ENCODE measurements around the gene TGOLN2.
"Not testable (repeated sequence)": the region's sequence is repeated elsewhere in the genome, so short reads cannot be mapped to it uniquely, and the experiment has no call there.

TGOLN2 gene

DNA sequence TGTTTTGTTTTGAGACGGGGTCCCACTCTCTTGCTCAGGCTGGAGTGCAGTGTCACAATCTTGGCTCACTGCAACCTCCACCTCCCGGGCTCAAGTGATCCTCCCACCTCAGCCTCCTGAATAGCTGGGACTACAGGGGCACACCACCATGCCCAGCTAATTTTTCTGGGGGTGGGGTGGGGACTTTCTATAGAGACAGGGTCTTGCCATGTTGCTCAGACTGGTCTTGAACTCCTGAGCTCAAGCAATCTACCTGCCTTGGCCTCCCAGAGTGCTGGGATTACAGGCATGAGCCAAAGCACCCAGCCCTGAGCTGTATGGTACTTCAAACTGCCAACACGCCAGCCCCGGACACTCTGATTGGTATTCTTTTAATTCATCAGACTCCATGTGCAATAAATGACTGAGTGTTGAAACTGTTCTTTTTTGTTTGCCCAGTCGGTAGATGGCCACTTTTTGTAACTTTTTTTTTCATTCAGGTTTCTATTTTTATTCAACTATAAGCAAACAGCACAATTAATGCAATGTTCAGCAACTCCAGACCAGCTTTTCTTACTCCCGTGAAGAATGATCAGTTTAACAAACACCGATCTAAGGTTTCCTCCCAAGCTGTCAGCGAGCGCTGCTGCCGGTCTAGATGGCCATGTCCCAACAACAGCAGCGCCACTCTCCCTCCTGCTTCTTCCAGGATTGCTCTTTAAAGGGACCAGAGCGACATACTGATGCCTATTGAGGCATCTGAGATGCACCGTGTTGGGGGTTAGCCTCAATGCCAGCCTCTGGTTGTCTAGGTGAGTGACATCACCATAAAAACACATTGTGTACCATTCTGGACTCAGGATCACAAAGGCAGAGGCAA, 12.5 kb upstream of the TGOLN2 start:
- no peak for DNase-seq

DNA sequence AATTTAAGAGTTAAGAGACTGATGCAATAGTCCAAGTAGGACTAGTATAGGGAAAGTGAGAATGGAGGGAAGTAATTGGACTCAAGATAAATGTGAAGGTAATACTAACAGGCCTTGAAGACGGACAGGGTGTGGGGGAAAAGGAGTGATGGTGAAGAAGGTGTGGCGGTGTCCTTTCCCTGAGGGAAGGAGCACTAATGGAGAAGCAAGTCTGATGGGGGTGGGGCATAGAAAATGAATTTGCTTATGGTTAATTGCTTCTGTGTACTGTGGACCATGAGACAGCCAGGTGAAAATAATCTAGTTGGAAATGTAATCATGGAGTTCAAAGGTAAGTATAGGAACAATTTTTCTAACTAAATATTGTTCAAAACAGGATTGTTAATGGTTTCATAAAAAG, 7.1 kb upstream of the TGOLN2 start:
- DNase-seq, result no peak

DNA sequence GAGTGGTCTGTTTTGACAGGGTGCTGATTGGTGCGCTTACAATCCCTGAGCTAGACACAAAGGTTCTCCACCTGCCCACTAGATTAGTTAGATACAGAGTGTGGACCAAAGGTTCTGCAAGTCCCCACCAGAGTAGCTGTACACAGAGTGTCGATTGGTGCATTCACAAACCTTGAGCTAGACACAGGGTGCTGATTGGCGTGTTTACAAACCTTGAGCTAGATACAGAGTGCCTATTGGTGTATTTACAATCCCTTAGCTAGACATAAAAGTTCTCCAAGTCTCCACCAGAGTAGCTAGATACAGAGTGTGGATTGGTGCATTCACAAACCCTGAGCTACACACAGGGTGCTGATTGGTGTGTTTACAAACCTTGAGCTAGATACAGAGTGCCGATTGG, 6.1 kb upstream of the TGOLN2 start:
- DNase-seq, result not testable (repeated sequence)

DNA sequence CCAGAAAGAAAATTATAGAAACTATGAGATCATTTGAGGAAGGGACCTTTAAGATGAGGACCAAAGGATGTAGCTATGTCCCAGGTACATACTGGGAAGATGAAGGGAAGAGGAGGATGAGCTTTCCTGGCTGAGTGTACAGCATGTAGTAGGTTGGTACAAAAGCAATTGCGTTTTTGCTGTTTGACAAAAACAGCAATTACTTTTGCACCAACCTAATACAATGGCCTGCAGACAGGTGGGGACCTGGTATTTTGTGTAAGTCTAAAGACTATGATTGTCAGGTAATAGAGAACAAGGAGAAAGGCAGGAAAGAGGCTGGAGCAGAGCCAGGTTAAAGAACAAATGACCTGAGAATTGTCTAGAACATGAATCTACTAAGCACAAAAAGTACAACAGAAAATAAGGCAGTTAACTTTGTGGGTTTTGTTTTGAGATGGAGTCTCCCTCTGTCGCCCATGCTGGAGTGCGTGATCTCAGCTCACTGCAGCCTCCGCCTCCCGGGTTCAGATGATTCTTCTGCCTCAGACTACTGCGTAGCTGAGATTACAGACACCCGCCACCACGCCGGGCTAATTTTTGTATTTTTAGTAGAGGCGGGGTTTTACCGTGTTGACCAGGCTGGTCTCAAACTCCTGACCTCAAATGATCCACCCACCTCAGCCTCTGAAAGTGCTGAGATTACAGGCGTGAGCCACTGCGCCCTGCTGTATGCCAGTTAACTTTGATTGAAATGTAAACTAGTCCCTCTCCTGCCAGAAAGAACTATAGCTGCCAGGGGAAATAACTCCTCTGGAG, 3.2 kb upstream of the TGOLN2 start:
- no peak for DNase-seq

DNA sequence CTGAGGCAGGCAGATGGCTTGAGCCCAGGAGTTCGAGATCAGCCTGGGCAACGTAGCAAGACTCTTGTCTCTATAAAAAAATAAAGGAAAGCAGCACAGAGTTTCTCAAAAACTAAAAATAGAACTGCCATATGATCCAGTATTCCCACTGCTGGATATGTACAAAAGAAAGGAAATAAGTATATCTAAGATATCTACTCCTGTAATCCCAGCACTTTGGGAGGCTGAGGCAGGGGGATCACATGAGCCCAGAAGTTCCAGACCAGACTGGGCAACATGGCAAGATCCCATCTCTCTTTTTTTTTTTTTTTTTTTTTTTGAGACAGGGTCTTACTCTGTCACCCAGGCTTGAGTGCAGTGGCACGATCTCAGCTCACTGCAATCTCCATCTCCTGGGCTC, 1.9 kb upstream of the TGOLN2 start:
- DNase-seq, result not testable (repeated sequence)

DNA sequence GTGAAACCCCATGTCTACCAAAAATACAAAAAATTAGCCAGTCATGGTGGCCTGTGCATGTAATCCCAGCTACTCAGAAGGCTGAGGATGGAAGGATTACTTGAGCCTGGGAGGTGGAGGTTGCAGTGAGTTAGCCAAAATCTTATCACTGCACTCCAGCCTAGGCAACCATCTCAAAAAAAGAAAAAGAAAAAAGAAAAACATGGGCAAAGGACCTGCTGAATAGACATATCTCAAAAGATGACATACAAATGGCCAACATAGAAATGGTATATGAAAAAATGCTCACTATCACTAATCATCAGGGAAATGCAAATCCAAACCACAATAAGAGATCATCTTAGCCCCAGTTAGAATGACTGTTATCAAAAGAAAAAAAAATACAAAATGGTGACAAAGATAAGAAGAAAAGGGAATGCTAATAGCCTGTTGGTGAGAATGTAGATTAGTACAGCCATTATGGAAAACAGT, 1.4 kb upstream of the TGOLN2 start:
- DNase-seq, result no peak

DNA sequence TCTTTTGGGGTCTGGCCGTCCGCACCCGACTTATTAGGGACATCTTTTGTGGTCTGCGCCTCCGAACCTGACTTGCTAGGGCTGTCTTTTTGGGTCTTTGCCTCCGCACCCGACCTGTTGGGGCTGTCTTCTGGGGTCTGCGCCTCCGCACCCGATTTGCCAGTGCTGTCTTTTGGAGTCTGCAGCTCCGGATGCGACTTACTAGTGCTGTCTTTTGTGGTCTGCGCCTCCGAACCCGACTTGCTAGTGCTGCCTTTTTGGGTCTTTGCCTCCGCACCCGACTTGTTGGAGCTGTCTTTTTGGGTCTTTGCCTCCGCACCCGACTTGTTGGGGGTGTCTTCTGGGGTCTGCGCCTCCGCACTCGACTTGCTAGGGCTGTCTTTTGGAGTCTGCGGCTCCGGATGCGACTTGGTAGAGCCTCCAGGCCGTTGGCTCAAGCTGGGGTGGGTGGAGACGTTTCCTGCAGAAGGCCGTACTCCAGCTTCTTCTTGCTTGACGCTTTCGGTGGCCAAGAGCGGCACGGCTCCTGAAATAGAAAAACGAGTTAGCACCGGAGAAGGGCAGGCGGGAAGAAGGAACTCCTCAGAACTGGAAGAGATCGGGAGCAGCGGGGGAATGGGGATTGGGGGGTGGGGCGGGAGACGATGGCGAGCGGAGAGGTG, 498 bp downstream of the TGOLN2 start:
- no peak for DNase-seq

DNA sequence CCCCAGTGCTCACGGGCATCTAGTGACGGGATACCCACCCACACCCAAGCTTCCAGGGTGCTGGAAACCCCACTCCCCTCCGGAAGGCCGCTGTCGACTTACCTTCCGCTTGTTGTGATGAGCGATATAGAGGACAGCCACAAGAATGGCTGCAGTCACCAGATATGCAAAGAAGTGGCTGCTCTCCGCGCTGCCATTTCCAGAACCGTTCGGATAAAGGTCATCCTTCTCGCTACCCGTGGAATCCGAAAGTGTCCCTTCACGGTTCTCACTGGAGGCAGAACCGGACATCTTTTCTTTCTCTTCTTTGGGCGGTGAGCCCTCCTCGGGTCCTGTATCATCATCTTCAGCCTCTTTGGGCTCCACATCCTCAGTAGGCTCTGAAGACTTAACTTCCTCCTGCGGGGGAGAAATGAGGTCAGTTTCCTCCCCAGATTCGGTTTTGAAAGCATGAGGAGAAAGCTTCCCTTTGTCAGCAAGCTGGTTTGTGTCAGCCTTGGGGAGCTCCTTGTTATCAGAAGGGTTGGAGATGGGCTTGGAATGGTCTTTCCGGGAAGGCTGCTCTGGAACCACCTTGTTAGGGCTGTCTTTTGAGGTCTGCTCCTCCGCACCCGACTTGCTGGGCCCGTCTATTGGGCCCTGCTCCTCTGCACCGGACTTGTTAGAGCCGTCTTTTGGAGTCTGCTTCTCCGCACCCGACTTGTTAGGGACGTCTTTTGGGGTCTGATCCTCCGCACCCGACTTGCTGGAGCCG, 1.2 kb downstream of the TGOLN2 start:
- no peak for DNase-seq

DNA sequence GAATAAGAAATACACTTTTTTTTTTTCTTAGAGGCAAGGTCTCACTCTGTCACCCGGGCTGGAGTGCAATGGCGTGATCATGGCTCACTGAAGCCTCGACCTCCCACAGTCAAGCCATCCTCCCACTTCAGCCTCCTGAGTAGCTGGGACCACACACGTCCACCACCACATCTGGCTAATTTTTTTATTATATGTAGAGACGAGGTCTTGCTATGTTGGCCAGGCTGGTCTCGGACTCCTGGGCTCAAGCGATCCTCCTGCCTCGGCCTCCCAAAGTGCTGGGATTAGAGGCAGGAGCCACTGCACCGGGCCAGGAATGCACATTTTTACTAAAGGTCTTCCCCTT, 2.4 kb downstream of the TGOLN2 start:
- DNase-seq, result no peak

DNA sequence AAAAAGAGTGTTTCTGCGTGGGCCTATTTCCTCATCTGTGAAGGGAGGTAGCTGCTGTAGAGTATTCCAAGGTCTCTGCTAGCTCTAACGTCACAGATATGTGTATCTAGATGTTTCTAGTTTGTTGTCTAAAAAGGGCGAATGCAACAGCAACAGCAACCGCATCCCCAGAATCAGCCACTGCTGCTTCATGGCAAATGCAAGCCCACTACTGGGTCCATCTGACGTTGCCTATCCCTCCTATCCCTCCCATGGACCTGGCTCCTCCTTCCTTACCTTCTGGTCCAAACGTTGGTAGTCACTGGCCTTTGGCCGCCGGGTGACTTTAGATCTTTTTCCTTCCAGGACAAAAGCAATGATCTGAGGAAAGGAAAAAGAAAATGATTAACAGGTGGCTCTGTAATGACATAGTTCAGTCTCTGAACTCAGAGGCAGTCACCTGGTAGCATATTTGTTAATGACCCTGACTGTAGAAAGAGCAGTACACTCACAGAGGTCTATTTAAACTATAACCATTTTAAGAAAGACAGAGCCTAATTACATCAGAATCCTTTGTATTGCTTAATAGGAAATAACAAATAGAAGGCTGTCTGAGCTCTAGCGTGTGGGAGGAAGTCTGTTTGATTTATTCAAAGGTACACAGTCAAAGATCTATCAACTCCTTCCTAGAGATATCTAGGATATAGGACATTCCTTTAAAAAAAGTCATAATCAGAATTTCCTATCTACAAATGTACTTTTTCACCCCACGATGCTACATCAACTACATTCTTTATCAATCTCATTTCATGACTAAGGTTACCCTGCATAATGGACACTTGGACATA, 2.9 kb downstream of the TGOLN2 start:
- DNase-seq, result no peak

DNA sequence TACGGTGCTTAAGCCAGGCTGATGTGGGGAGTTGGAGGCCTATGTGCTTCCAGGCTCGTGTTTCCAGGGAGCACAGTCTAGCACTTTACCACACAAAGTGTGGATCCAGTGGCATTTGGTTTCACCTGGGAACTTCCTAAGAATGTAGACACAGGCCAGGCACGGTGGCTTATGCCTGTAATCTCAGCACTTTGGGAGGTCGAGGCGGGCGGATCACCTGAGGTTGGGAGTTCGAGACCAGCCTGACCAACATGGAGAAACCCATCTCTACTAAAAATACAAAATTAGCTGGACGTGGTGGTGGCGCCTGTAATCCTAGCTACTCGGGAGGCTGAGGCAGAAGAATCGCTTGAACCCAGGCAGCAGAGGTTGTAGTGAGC, 3.8 kb downstream of the TGOLN2 start:
- DNase-seq, result not testable (repeated sequence)

DNA sequence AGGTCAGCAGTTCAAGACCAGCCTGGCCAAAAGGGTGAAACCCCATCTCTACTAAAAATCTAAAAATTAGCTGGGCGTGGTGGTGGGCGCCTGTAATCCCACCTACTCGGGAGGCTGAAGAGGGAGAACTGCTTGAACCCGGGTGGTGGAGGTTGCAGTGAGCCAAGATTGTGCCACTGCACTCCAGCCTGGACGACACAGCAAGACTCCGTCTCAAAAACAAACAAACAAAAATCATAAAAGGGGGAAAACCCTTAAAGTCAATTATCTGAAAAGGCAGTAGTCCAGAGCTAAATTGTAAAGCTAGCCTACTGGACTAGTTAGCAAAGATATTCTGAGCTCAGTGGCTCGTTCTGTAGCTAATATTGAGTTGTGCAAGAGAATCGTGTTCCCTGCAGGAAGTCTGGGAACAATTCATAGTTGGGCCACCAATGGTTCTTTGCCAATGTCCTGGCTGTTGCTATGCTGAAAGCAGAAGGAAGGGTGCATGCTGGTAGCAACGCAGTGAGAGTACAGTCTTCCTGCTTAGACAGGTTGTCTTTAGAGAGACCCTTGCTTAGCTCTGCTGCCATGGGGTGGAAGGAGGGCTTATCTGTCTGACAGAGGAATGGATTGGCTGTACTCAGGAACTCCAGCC, 4.3 kb downstream of the TGOLN2 start:
- DNase-seq, result no peak

DNA sequence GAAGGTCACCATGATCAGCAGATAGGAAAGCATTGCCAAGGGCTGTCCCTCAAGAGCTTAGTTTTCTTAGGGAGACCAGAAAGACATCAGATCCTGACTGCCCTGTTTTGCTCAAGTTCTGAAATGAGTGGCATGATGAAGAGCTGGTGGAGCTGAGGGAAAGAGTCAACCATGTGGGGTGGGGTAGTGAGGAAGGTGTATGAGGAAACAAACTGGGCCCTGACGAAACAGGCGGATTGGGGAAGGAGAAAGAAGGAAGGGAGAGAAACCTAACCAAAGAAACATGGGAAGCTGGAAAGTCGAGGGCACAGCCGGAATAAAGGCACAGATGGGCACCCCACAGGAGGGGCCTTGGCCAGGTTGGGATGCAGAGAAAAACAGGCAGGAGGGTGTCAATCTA, 8.0 kb downstream of the TGOLN2 start:
- no peak for DNase-seq

DNA sequence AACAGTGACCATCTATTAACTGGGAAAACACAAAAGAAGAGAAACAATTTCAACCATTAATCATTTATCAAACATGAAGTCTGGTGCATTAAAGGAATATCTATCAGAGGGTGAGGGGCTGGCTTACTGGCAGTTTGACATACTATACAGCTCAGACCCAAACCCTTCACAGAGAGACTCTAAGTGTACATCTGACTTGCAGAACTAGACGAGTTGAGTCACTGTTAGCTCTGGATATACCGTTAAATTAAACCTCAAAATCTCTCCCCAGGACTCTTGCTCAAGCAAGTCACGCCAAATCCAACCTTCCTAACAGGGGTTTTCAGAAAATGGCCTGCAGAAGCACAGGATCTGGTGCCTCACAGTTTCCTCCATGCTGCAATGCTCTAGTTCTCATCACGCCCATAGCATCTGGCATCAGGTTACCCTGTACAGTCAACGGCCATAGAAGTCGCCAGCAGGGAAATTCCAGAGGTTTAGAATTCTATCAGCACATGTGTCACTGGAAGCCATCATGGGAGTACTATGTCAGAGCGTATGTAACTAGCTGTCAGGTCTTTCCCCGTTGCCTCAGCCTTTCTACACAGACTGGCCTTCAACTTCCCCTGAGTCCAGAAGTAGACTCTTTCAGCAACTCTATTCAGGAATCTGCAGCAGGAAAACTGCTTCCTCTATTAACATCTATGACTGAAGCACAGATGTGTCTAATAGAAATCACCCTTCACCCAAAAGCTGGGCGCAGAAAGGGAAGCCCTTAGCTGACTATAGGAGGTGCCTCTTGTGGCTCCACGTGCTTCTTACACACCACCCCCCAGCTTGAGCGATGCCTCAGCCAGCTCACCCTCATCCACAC, 9.3 kb downstream of the TGOLN2 start:
- no peak for DNase-seq

DNA sequence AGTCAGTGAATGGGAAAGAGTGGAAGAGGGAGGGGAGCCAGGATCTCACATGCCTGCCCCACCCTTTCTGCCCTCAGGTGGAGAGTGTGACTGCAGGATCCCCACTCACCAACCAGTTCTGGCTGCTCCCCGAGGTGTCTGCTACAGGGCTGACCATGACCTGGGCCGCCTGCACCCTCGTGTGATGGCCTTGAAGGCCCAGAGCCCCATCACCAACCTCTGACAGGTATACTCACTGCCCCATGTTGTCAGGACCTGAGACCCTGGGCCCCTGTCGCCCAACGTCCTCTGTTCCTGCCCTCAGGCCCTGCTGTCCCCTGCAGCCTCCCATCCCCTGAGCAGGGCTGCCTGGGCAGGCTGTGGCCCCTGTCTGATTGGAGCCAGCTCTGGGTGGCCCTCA, 11.9 kb downstream of the TGOLN2 start:
- DNase-seq, result not testable (repeated sequence)

DNA sequence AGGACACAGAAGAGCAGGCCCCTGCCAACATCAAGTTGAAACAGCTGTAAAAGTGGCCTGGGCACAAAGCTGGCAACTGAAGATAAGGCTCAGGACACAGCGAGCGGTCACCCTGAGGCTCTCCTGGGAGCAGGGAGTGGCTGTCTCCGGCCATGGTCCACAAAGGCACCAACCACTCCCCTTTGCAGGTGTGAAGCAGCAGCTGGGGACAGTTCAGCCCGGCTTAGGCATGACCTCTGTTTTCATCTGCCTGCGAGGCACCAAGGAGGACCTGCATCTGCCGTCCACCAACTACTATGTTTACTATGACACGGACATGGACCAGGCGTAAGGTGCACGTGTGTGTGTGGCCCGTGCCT, 12.9 kb downstream of the TGOLN2 start:
- DNase-seq, result no peak

DNA sequence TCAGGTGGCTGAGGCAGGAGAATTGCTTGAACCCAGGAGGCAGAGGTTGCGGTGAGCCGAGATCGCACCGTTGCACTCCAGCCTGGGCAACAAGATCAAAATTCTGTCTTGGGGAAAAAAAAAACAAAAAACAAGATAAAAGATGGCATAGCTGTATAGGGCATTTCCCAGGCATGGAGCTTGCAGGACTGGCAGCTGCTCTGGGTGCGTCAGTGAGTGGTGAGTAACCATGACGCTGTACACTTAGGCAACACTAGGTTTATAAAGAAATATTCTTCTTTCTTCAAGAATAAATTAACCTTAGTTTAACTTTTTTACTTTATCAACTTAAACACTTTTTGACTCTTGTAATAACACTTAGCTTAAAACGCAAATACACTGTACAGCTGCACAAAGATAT, 15.4 kb downstream of the TGOLN2 start:
- no peak for DNase-seq

DNA sequence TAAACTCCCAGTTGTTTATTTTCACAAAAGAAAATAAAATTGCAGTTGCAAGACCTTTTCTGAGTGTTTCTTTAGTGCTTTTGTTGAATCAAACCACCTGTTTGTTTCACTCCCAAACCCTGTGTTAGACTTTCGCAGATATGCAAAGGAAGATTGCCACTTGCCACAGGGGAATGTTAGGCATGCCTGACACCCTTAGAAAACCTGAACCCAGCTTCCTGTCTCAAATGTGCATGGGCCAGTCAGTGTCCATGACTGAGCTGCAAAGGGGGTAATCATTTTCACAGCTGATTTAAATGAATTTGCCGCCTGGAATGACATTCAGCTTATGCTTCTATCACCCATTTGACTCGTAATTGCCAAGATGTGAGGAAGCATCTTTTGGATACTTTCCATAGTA, 17.5 kb downstream of the TGOLN2 start:
- no peak for DNase-seq

DNA sequence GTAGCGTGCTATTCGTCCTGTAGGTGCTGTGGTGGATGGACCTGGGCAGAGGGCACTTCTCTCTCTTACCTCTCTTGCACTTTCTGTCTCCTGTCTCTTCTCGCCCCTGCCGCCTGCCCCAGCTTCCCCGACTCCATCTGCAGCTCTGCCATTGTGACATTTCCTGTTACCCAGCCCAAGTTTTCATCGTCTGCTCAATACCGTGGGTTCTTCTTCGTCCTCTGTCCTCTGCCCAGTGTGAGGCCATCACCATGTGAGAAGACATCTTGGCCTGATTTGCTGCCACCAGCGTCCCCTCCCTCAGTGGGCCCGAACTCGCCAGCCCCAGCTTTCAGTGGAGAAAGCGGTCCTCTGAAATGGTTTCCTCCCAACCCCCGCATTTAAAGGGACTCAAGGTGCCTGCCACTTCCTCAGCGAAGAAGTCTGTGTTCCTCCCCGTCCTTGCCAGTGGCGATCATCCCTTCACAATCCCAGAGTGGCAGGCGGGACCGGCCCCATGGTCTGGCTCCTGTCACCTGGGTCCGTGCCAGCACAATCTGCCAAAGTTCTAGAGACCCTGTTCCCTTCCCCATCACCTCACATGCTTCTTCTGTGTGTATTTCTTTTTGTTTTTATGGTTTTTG, 18.0 kb downstream of the TGOLN2 start:
- no peak for DNase-seq

DNA sequence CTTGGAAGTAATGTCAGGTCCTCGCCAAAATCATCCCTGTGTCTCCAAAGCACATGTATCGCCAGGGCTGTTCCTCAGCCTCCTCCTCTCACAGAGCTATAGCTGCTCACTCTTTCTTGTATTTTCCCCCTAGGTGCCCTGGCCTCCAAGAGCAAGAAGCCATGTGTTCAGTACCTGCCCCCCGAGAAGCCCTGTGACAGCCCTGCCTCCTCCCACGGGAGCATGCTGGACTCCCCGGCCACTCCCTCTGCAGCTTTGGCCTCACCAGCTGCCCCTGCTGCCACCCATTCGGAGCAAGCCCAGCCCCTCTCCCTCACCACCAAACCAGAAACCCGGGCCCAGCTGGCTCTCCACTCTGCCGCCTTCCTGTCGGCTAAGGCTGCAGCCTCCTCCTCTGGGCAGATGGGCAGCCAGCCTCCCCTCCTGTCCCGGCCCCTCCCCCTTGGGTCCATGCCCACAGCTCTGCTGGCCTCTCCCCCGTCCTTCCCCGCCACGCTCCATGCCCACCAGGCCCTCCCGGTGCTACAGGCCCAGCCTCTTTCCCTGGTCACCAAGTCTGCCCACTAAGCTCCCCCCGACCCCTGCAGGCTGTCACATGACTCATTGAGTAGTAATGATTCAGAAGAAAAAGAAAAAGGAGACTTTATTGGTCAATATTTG, 18.8 kb downstream of the TGOLN2 start:
- peak; percentile 89 to 92 for DNase-seq

Measured in SHP77 (cell line).